ENCODE measurements around the gene KCNT1. TPM values are rescaled to one million over a fixed set of nuclear protein-coding genes. Genes with fewer than 3 reads are reported as not detected.

Gene KCNT1
- total RNA-seq, 2 donors from 2014 or later: under 0.01 TPM

DNA sequence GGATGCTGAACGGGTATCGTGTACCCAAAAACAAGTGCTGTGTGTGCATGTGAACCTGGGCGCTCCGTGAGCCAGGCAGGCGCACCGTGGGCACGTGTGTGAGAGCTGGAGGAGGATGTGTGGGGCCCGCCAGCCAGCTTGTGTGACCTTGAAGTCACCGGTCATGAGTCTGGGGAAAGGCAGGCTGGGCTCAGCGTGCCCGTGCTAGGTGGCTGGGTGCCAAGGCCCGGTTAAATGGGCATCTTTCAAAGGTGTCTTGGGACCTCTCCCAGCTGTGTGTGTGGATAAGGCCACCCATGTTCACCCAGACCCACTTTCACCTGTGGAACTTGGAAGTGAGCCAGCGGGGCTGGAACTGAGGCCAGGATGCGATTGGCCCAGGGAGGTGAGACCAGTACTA, 3.4 kb downstream of the KCNT1 start:
- H3K4me3 ChIP-seq: no peak overlapping the region
- intact Hi-C loops (cut with DNase I): loop anchor here (10.0 kb wide), 1 partner anchor 419 kb away; no protein-coding TSS in a partner anchor
- TF ChIP-seq, protein P1, sequence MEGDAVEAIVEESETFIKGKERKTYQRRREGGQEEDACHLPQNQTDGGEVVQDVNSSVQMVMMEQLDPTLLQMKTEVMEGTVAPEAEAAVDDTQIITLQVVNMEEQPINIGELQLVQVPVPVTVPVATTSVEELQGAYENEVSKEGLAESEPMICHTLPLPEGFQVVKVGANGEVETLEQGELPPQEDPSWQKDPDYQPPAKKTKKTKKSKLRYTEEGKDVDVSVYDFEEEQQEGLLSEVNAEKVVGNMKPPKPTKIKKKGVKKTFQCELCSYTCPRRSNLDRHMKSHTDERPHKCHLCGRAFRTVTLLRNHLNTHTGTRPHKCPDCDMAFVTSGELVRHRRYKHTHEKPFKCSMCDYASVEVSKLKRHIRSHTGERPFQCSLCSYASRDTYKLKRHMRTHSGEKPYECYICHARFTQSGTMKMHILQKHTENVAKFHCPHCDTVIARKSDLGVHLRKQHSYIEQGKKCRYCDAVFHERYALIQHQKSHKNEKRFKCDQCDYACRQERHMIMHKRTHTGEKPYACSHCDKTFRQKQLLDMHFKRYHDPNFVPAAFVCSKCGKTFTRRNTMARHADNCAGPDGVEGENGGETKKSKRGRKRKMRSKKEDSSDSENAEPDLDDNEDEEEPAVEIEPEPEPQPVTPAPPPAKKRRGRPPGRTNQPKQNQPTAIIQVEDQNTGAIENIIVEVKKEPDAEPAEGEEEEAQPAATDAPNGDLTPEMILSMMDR (IDR thresholded peaks at IDR 0.05): no peak
- TF ChIP-seq POLR2A (IDR thresholded peaks at IDR 0.05): no peak
- no peak overlapping the region for H3K27ac ChIP-seq
- WGBS, 2 donors: 17 to 26% methylated on average over 11 to 14 of the region's 14 CpGs
- peak; percentile 32 to 61 (median 54) for DNase-seq
- H3K27me3 ChIP-seq: peaks cover 0 to 8% of the 10 kb centered on the region in 2 donors
- H3K4me1 ChIP-seq: peaks cover 14% of the 10 kb centered on the region
- ATAC-seq: peak; percentile 19
- H3K9me3 ChIP-seq: no peaks in the 10 kb centered on the region
- no peaks in the 10 kb centered on the region for H3K36me3 ChIP-seq (replicated peaks in 1 of 2; ENCODE audit: insufficient read depth in 1 of 2, low read depth in 2 of 2)

DNA sequence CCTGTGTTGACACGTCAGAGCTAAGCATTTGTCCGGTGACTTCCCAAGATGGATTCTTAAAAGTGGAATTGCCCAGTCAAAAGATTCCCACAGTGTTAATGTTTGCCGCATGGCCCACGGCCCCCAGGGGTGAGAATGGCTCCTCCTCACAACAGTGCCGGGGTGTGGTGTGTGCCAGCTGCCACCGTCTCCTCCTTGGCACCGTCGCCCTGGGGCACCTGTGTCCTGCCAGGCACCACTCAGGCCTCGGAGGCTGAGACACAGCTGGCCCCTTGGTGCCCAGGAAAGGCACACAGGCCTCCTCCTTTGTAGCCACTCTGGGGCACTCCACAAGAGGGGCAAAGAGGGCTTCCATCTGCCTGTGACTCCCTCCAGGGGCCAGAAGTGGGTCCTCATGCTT, 4.3 kb downstream of the KCNT1 start:
- no peaks in the 10 kb centered on the region for H3K36me3 ChIP-seq (replicated peaks in 1 of 2; ENCODE audit: insufficient read depth in 1 of 2, low read depth in 2 of 2)
- peaks cover 0 to 8% of the 10 kb centered on the region in 2 donors for H3K27me3 ChIP-seq
- H3K4me1 ChIP-seq: peaks cover 14% of the 10 kb centered on the region
- no peak overlapping the region for H3K4me3 ChIP-seq
- no peak overlapping the region for H3K27ac ChIP-seq
- intact Hi-C loops (cut with DNase I): loop anchor here (10.0 kb wide), 1 partner anchor 419 kb away; no protein-coding TSS in a partner anchor
- no peak for DNase-seq
- TF ChIP-seq, protein P1 (IDR thresholded peaks at IDR 0.05): no peak
- no peak for TF ChIP-seq POLR2A (IDR thresholded peaks at IDR 0.05)
- WGBS, 2 donors: 20 to 63% methylated on average over 1 to 9 of the region's 9 CpGs
- no peaks in the 10 kb centered on the region for H3K9me3 ChIP-seq
- no peak for ATAC-seq

DNA sequence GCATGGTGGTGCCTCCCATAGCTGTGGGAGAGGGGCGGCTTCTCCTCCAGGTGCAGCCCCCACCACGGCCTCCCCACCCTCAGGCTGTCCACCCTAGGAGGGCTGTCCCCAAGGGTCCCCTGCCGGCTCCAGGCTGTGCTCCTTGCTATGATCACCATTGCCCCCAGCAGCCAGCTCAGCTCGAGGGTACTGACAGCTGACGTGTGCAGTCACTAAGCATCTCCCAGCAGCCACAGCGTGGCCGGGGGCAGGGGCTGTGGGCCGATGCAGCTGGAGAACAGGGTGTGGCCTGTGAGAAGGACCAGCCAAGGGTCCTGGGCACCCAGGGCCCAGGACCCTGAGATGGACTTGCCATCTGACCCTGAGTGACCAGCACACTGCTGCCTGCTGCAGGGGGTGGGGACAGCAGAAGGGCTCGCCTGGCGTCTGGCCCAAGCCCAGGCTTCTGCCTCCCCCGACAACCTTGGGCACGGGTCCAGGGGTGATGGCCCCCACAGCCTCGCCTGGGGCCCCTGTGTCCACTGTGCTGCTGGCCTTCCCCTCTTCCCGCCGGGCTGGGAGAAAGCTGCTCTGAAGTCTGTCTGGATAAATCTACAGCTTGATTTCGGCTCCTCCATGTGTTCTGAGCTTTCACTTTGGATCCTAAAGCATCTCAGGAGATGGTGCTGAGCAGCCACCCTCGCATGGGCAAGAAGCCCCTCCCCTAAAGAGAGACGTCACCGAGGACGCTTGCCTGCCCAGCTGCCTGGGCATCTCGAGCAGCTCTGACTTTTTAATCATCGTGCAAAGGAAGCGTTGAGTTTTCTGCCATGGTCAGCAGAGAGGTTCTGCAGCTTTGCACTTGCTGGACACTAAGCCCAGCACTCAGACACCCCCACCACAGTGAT, 5.5 kb downstream of the KCNT1 start:
- ATAC-seq: no peak
- Histone ChIP-seq H3K9me3 (no peaks in the 10 kb centered on the region), H3K36me3 (replicated peaks in 1 of 2; ENCODE audit: insufficient read depth in 1 of 2, low read depth in 2 of 2) (no peaks in the 10 kb centered on the region), H3K4me1 (peaks cover 5% of the 10 kb centered on the region), H3K27ac (no peak overlapping the region), H3K27me3 (peaks cover 0 to 5% of the 10 kb centered on the region in 2 donors), H3K4me3 (no peak overlapping the region)
- WGBS, 2 donors: 33% methylated on average over 23 of the region's 23 CpGs; no CpG with 5 or more reads in 1 of the 2 donors
- TF ChIP-seq, protein P1 (IDR thresholded peaks at IDR 0.05): no peak
- no peak for TF ChIP-seq POLR2A (IDR thresholded peaks at IDR 0.05)
- intact Hi-C loops (cut with DNase I): loop anchor here (10.0 kb wide), 1 partner anchor 417 kb away; no protein-coding TSS in a partner anchor
- no peak for DNase-seq

DNA sequence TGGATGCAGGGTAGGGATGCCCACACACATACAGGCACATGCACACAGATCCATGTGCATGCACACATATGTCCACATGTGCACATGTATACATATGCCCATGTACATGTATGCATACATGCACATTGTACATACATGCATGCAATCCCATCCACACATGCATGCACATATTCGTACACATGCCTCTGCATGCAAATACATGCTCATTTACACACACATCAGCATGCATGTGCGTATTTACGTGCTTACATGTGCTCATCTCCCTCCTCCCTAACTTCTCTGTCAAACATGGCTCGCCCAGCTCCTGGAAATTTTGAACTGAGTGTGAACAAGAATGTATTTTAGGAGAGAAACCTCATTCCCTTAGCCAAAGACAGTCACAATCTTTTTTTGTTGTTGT, 6.2 kb downstream of the KCNT1 start:
- 70 to 71% methylated on average over 4 of the region's 4 CpGs for WGBS, 2 donors
- no peaks in the 10 kb centered on the region for H3K36me3 ChIP-seq (replicated peaks in 1 of 2; ENCODE audit: insufficient read depth in 1 of 2, low read depth in 2 of 2)
- ATAC-seq (no peak), DNase-seq (no peak)
- H3K27ac ChIP-seq: no peak overlapping the region
- no peak overlapping the region for H3K4me3 ChIP-seq
- no peaks in the 10 kb centered on the region for H3K9me3 ChIP-seq
- intact Hi-C loops (cut with DNase I): loop anchor here (10.0 kb wide), 1 partner anchor 417 kb away; no protein-coding TSS in a partner anchor
- peaks cover 0 to 5% of the 10 kb centered on the region in 2 donors for H3K27me3 ChIP-seq
- TF ChIP-seq, protein P1 (IDR thresholded peaks at IDR 0.05): no peak
- TF ChIP-seq POLR2A (IDR thresholded peaks at IDR 0.05): no peak
- H3K4me1 ChIP-seq: peaks cover 5% of the 10 kb centered on the region
